HepG2 (cell line): Measurements from ENCODE around the gene SEC24A. TPM values are rescaled to one million over a fixed set of nuclear protein-coding genes. Genes with fewer than 3 reads are reported as not detected.

Experiments used
- ATAC-seq: fragments of 200-7000 bp; cut with Tn5 transposase; 3 replicates; pipeline ENCODE4 v1.9.1; 2020; ENCODE audit warnings: mild to moderate bottlenecking, moderate library complexity
- BruUV-seq: library from RNA; stranded (reverse); fragments of 400-500 nt; replicated peaks from 2 replicates; lab custom pipeline; 2021; lab: Mats Ljungman, UMichigan
- CTCF ChIA-PET: fragments of 300-600 bp; formaldehyde crosslinking; extraction: SDS; loops from one replicate; lab custom pipeline; 2021; ENCODE audit warnings: low total read pairs, inconsistent platforms, low intra/inter-chr PET ratio; lab: Yijun Ruan, JAX
- POLR2A ChIA-PET: fragments of 350-600 bp; sonication (Branson Sonifier 250); formaldehyde crosslinking; loops from one replicate; lab custom pipeline; 2020; ENCODE audit warnings: antibody characterized with exemption, inconsistent platforms; lab: Yijun Ruan, JAX
- DNase-seq: peaks from one replicate; pipeline ENCODE4 v3.0.0-alpha.2; 2015; ENCODE audit warnings: low spot score
- FAIRE-seq: peaks from 3 replicates; lab custom pipeline; 2011; peaks lifted over from hg19 to GRCh38; lab: Jason Lieb, UNC
- H2AFZ ChIP-seq: one replicate; pipeline ENCODE4 v1.6.1; 2011; ENCODE audit warnings: low read length, inconsistent platforms
- H3K27ac ChIP-seq: fragments of 300-600 bp; 3 replicates; pipeline ENCODE4 v1.8.0; 2011; ENCODE audit warnings: mixed run types, mild to moderate bottlenecking, mixed read lengths, low read length, inconsistent platforms; ENCODE audit not compliant: insufficient read depth; ENCODE audit errors: extremely low read length
- H3K27me3 ChIP-seq, 2 experiments: fragments of 200-600 bp in 1 of 2; 2 replicates in 1 of 2; 3 replicates in 1 of 2; pipeline versions ENCODE4 v1.6.0 to v1.8.0; 2011; ENCODE audit warnings: low read length in 2 of 2, mild to moderate bottlenecking in 2 of 2, moderate library complexity in 2 of 2, inconsistent platforms in 1 of 2; ENCODE audit not compliant: insufficient read depth in 2 of 2, control insufficient read depth in 1 of 2
- H3K36me3 ChIP-seq, 2 experiments: fragments of 200-600 bp in 1 of 2; replicated peaks in 1 of 2; 2 replicates in 1 of 2; 3 replicates in 1 of 2; pipeline versions ENCODE4 v1.5.1 to v1.8.0; 2011; ENCODE audit warnings: low read length in 2 of 2, inconsistent platforms in 1 of 2; ENCODE audit not compliant: insufficient read depth in 2 of 2, control insufficient read depth in 1 of 2
- H3K4me1 ChIP-seq: 2 replicates; pipeline ENCODE4 v1.5.1; 2012; ENCODE audit warnings: low read length, inconsistent platforms; ENCODE audit not compliant: insufficient read depth
- H3K4me2 ChIP-seq: 2 replicates; pipeline ENCODE4 v1.6.0; 2011; ENCODE audit warnings: low read depth, low read length, inconsistent platforms
- H3K4me3 ChIP-seq, 3 experiments: fragments of 200-600 bp in 1 of 3; sonication (generic), shearing (Covaris generic) in 1 of 3; replicated peaks in 1 of 3; 2 replicates each; pipeline ENCODE4 v1.5.1; 2011 to 2016; ENCODE audit warnings: low read length in 3 of 3, inconsistent platforms in 2 of 3, low read depth in 2 of 3, mild to moderate bottlenecking in 2 of 3, control low read depth in 1 of 3, mixed read lengths in 1 of 3; ENCODE audit not compliant: insufficient read depth in 1 of 3
- H3K79me2 ChIP-seq: one replicate; pipeline ENCODE4 v1.6.1; 2011; ENCODE audit warnings: low read length, inconsistent platforms; ENCODE audit not compliant: insufficient read depth
- H3K9ac ChIP-seq: 2 replicates; pipeline ENCODE4 v1.6.0; 2011; ENCODE audit warnings: mild to moderate bottlenecking, low read depth, low read length, inconsistent platforms; ENCODE audit not compliant: insufficient read depth
- H3K9me3 ChIP-seq: 2 replicates; pipeline ENCODE4 v1.5.1; 2012; ENCODE audit warnings: mild to moderate bottlenecking, low read length
- H4K20me1 ChIP-seq: 2 replicates; pipeline ENCODE4 v1.6.0; 2011; ENCODE audit warnings: inconsistent platforms, mild to moderate bottlenecking, low read length, moderate library complexity; ENCODE audit not compliant: insufficient read depth
- GATAD2A ChIP-seq: IDR thresholded peaks from 2 replicates; pipeline ENCODE4 v1.6.1; 2016
- HDAC6 ChIP-seq: fragments of 200-600 bp; sonication (generic); IDR thresholded peaks from 2 replicates; pipeline ENCODE4 v1.7.0; 2017; ENCODE audit warnings: mild to moderate bottlenecking, antibody characterized with exemption, low read length, low read depth
- HOXA3 ChIP-seq: sonication (generic); formaldehyde crosslinking; IDR thresholded peaks from 2 replicates; pipeline ENCODE4 v1.5.0; 2020; ENCODE audit warnings: missing genetic modification reagents
- SAP130 ChIP-seq: IDR thresholded peaks from 2 replicates; pipeline ENCODE4 v1.6.1; 2016; ENCODE audit warnings: low read depth
- SMARCE1 ChIP-seq: fragments of 450-650 bp; IDR thresholded peaks from 2 replicates; pipeline ENCODE4 v1.6.1; 2017; ENCODE audit warnings: borderline replicate concordance
- SNAPC2 ChIP-seq: sonication (generic); formaldehyde crosslinking; IDR thresholded peaks from 2 replicates; pipeline ENCODE4 v1.8.1; 2022; ENCODE audit warnings: mild to moderate bottlenecking, missing genetic modification reagents
- ZMAT3 ChIP-seq: sonication (generic); formaldehyde crosslinking; conservative IDR thresholded peaks from 2 replicates; pipeline ENCODE4 v1.7.0; 2021; ENCODE audit warnings: missing genetic modification reagents
- ZNF337 ChIP-seq: sonication (generic); formaldehyde crosslinking; IDR thresholded peaks from 2 replicates; pipeline ENCODE4 v1.5.1; 2020; ENCODE audit warnings: missing genetic modification reagents, low read depth, mild to moderate bottlenecking, borderline replicate concordance
- ZNF446 ChIP-seq: sonication (generic); formaldehyde crosslinking; IDR thresholded peaks from 2 replicates; pipeline ENCODE4 v1.5.0; 2020; ENCODE audit warnings: mild to moderate bottlenecking, missing genetic modification reagents
- WGBS: methylation state at CpG from one replicate; pipeline ENCODE4 v1.1.6; 2017; ENCODE audit warnings: low lambda C conversion rate; 5-methylcytosine and 5-hydroxymethylcytosine counted together
- in situ Hi-C: cut with HindIII; loops from 2 replicates; pipeline ENCODE4 v1.10.0; 2017; ENCODE audit warnings: low pct_unique_long_range_greater_than_20kb; ENCODE audit not compliant: extremely low pct_ligation_motif_present
- intact Hi-C: fragments of 100-400 bp; cut with micrococcal nuclease; formaldehyde crosslinking; loops from one replicate; pipeline ENCODE4 v1.10.0; 2022; ENCODE audit not compliant: unreplicated experiment
- polyA plus RNA-seq, 8 experiments: library from polyadenylated mRNA; depleted of rRNA in 3 of 8; stranded (reverse) in 7 of 8; unstranded in 1 of 8; fragments of >200 nt; fragmentation: Illumina TruSeq in 4 of 8; extraction: Trizol in 4 of 8; gene quantifications; 2 replicates each; pipeline versions ENCODE4 v1.2.1 to v1.2.3, GENCODE V29; 2011 to 2016; ENCODE audit warnings: low read depth in 4 of 8, missing spikeins in 1 of 8, mixed read lengths in 1 of 8; ENCODE audit not compliant: insufficient read depth in 1 of 8
- total RNA-seq, 5 experiments: library from RNA; depleted of rRNA; stranded (reverse); fragments of >200 nt; fragmentation: Illumina TruSeq; extraction: Trizol; gene quantifications; 2 replicates each; pipeline ENCODE4 v1.2.3, GENCODE V29; 2016; ENCODE audit warnings: low read depth in 1 of 5
- TF ChIP-seq, protein P1 (sequence below): sonication (generic); formaldehyde crosslinking; conservative IDR thresholded peaks from 2 replicates; pipeline ENCODE4 v1.4.0; 2020; ENCODE audit warnings: missing genetic modification reagents
- TF ChIP-seq, protein P2 (sequence below): sonication (generic); formaldehyde crosslinking; IDR thresholded peaks from 2 replicates; pipeline ENCODE4 v1.4.0; 2020; ENCODE audit warnings: missing genetic modification reagents, borderline replicate concordance
- TF ChIP-seq, protein P3 (sequence below): sonication (generic); formaldehyde crosslinking; IDR thresholded peaks from 2 replicates; pipeline ENCODE4 v1.8.1; 2023; ENCODE audit warnings: missing genetic modification reagents, inconsistent platforms, borderline replicate concordance
- TF ChIP-seq, protein P4 (sequence below): sonication (generic); formaldehyde crosslinking; IDR thresholded peaks from 2 replicates; pipeline ENCODE4 v1.4.0; 2020; ENCODE audit warnings: mild to moderate bottlenecking, missing genetic modification reagents

The SEC24A gene
- total and polyA plus RNA-seq, 2 of the 13 experiments (the other 11 are each of a cell fraction or from before 2014, with no cell fraction given), result 30.5 to 56.8 TPM

DNA sequence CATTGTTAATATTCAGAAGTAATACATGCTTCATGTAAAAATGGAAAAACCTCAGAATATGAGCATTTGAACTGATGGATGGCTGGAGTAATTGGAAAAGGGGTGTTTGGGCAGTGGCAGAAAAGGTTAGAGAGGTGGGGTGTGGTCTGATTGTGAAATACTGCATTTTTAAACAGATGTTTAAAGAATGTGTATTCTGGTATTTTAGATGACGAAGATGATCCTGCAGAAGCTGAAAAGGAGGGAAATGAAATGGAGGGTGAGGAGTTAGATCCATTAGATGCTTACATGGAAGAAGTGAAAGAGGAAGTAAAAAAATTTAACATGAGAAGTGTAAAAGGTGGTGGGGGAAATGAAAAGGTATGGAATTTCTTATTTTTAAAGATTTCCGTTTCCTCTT lies 128.8 kb downstream of the SEC24A start:
- no peak overlapping the region for H3K4me3 ChIP-seq
- ATAC-seq (no peak), FAIRE-seq (no peak), DNase-seq (no peak)
- H3K9ac ChIP-seq, result no peak overlapping the region
- no peaks in the 10 kb centered on the region for H3K4me1 ChIP-seq
- H2AFZ ChIP-seq, result no peak overlapping the region
- H3K27me3 ChIP-seq, result no peaks in the 10 kb centered on the region
- no peak overlapping the region for H3K4me2 ChIP-seq
- H4K20me1 ChIP-seq, result no peaks in the 10 kb centered on the region
- H3K36me3 ChIP-seq, result peaks cover 11 to 70% of the 10 kb centered on the region in 2 experiments
- no peaks in the 10 kb centered on the region for H3K79me2 ChIP-seq
- CTCF ChIA-PET, result no interaction called here
- POLR2A ChIA-PET, result no interaction called here
- H3K27ac ChIP-seq, result no peak overlapping the region
- 96% methylated on average over 2 of the region's 2 CpGs for WGBS
- intact Hi-C loops (no loop called here), in situ Hi-C loops (no loop called here)
- TF ChIP-seq ZNF337 (CRISPR knock-in tag) (no peak), ZNF446 (no peak), GATAD2A (CRISPR knock-in tag) (no peak), SNAPC2 (CRISPR knock-in tag) (no peak), HOXA3 (CRISPR knock-in tag) (no peak), SAP130 (CRISPR knock-in tag) (no peak), SMARCE1 (no peak), HDAC6 (no peak), ZMAT3 (CRISPR knock-in tag) (no peak)
- TF ChIP-seq, protein P1, sequence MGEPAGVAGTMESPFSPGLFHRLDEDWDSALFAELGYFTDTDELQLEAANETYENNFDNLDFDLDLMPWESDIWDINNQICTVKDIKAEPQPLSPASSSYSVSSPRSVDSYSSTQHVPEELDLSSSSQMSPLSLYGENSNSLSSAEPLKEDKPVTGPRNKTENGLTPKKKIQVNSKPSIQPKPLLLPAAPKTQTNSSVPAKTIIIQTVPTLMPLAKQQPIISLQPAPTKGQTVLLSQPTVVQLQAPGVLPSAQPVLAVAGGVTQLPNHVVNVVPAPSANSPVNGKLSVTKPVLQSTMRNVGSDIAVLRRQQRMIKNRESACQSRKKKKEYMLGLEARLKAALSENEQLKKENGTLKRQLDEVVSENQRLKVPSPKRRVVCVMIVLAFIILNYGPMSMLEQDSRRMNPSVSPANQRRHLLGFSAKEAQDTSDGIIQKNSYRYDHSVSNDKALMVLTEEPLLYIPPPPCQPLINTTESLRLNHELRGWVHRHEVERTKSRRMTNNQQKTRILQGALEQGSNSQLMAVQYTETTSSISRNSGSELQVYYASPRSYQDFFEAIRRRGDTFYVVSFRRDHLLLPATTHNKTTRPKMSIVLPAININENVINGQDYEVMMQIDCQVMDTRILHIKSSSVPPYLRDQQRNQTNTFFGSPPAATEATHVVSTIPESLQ (CRISPR knock-in tag), result no peak
- TF ChIP-seq, protein P2, sequence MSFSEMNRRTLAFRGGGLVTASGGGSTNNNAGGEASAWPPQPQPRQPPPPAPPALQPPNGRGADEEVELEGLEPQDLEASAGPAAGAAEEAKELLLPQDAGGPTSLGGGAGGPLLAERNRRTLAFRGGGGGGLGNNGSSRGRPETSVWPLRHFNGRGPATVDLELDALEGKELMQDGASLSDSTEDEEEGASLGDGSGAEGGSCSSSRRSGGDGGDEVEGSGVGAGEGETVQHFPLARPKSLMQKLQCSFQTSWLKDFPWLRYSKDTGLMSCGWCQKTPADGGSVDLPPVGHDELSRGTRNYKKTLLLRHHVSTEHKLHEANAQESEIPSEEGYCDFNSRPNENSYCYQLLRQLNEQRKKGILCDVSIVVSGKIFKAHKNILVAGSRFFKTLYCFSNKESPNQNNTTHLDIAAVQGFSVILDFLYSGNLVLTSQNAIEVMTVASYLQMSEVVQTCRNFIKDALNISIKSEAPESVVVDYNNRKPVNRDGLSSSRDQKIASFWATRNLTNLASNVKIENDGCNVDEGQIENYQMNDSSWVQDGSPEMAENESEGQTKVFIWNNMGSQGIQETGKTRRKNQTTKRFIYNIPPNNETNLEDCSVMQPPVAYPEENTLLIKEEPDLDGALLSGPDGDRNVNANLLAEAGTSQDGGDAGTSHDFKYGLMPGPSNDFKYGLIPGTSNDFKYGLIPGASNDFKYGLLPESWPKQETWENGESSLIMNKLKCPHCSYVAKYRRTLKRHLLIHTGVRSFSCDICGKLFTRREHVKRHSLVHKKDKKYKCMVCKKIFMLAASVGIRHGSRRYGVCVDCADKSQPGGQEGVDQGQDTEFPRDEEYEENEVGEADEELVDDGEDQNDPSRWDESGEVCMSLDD (CRISPR knock-in tag), result no peak
- TF ChIP-seq, protein P3, sequence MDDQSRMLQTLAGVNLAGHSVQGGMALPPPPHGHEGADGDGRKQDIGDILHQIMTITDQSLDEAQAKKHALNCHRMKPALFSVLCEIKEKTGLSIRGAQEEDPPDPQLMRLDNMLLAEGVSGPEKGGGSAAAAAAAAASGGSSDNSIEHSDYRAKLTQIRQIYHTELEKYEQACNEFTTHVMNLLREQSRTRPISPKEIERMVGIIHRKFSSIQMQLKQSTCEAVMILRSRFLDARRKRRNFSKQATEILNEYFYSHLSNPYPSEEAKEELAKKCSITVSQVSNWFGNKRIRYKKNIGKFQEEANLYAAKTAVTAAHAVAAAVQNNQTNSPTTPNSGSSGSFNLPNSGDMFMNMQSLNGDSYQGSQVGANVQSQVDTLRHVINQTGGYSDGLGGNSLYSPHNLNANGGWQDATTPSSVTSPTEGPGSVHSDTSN (CRISPR knock-in tag), result no peak
- TF ChIP-seq, protein P4, sequence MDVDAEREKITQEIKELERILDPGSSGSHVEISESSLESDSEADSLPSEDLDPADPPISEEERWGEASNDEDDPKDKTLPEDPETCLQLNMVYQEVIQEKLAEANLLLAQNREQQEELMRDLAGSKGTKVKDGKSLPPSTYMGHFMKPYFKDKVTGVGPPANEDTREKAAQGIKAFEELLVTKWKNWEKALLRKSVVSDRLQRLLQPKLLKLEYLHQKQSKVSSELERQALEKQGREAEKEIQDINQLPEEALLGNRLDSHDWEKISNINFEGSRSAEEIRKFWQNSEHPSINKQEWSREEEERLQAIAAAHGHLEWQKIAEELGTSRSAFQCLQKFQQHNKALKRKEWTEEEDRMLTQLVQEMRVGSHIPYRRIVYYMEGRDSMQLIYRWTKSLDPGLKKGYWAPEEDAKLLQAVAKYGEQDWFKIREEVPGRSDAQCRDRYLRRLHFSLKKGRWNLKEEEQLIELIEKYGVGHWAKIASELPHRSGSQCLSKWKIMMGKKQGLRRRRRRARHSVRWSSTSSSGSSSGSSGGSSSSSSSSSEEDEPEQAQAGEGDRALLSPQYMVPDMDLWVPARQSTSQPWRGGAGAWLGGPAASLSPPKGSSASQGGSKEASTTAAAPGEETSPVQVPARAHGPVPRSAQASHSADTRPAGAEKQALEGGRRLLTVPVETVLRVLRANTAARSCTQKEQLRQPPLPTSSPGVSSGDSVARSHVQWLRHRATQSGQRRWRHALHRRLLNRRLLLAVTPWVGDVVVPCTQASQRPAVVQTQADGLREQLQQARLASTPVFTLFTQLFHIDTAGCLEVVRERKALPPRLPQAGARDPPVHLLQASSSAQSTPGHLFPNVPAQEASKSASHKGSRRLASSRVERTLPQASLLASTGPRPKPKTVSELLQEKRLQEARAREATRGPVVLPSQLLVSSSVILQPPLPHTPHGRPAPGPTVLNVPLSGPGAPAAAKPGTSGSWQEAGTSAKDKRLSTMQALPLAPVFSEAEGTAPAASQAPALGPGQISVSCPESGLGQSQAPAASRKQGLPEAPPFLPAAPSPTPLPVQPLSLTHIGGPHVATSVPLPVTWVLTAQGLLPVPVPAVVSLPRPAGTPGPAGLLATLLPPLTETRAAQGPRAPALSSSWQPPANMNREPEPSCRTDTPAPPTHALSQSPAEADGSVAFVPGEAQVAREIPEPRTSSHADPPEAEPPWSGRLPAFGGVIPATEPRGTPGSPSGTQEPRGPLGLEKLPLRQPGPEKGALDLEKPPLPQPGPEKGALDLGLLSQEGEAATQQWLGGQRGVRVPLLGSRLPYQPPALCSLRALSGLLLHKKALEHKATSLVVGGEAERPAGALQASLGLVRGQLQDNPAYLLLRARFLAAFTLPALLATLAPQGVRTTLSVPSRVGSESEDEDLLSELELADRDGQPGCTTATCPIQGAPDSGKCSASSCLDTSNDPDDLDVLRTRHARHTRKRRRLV (CRISPR knock-in tag), result no peak
- no peaks in the 10 kb centered on the region for H3K9me3 ChIP-seq
- no TSS peak for BruUV-seq
